ENCODE measurements around the gene SAG. TPM values are rescaled to one million over a fixed set of nuclear protein-coding genes. Genes with fewer than 3 reads are reported as not detected.

SAG gene
- total and polyA plus RNA-seq, 2 of the 13 experiments (the other 11 are each of a cell fraction or from before 2014, with no cell fraction given), result not detected

- Histone ChIP-seq H3K79me2 (ENCODE audit: insufficient read depth, low read length) (peaks cover 62% of the 10 kb centered on the region), H3K27me3 (ENCODE audit: control insufficient read depth in 1 of 2, insufficient read depth in 2 of 2, low read length in 2 of 2) (no peaks in the 10 kb centered on the region), H3K36me3 (replicated peaks in 1 of 2; ENCODE audit: control insufficient read depth in 1 of 2, insufficient read depth in 2 of 2, low read length in 2 of 2) (peaks cover 2 to 7% of the 10 kb centered on the region in 2 experiments; a peak in 4 of 5 replicates), H3K4me2 (ENCODE audit: low read depth, low read length) (no peak overlapping the region), H2AFZ (ENCODE audit: low read length) (no peak overlapping the region), H3K4me3 (replicated peaks in 1 of 3; ENCODE audit: insufficient read depth in 1 of 3, low read depth in 2 of 3, low read length in 3 of 3) (no peak overlapping the region), H3K9ac (ENCODE audit: insufficient read depth, low read depth, low read length) (no peak overlapping the region), H3K27ac (ENCODE audit: extremely low read length, insufficient read depth, low read length) (no peak overlapping the region), H3K4me1 (ENCODE audit: insufficient read depth, low read length) (peaks cover 38% of the 10 kb centered on the region), H4K20me1 (ENCODE audit: insufficient read depth, low read length) (no peaks in the 10 kb centered on the region; the same call in 1 of the 2 replicates), H3K9me3 (ENCODE audit: low read length) (peaks cover 4% of the 10 kb centered on the region; the same call in 1 of the 2 replicates)
- in situ Hi-C loops (cut with HindIII; ENCODE audit: extremely low pct_ligation_motif_present, low pct_unique_long_range_greater_than_20kb), result no loop called here
- intact Hi-C loops (cut with micrococcal nuclease; ENCODE audit: unreplicated experiment), result no loop called here
- ChIA-PET POLR2A (no interaction called here), CTCF (ENCODE audit: low intra/inter-chr PET ratio, low total read pairs) (no interaction called here)
- FAIRE-seq, result no peak
- WGBS (ENCODE audit: low lambda C conversion rate), result 63% methylated on average over 2 of the region's 2 CpGs
- DNase-seq (ENCODE audit: low spot score), result no peak
- BruUV-seq (replicated peaks), result no TSS peak
- no peak for TF ChIP-seq RFX1 (IDR thresholded peaks at IDR 0.05)
- no peak for TF ChIP-seq ZNF784 (CRISPR knock-in tag; IDR thresholded peaks at IDR 0.05; ENCODE audit: borderline replicate concordance)
- TF ChIP-seq ZNF207 (IDR thresholded peaks at IDR 0.05; ENCODE audit: borderline replicate concordance), result no peak
- TF ChIP-seq MXD1 (CRISPR knock-in tag; IDR thresholded peaks at IDR 0.05), result no peak
- TF ChIP-seq SP2 (CRISPR knock-in tag; IDR thresholded peaks at IDR 0.05), result no peak
- no peak for TF ChIP-seq KDM4B (CRISPR knock-in tag; IDR thresholded peaks at IDR 0.05)
- TF ChIP-seq ZSCAN22 (CRISPR knock-in tag; IDR thresholded peaks at IDR 0.05), result no peak
- TF ChIP-seq FOXM1 (CRISPR knock-in tag; IDR thresholded peaks at IDR 0.05), result no peak
- TF ChIP-seq TAF15 (IDR thresholded peaks at IDR 0.05; ENCODE audit: low read depth, low read length, poor library complexity, severe bottlenecking), result no peak
- no peak for TF ChIP-seq TRAFD1 (CRISPR knock-in tag; IDR thresholded peaks at IDR 0.05; ENCODE audit: borderline replicate concordance)
- no peak for TF ChIP-seq CERS6 (CRISPR knock-in tag; IDR thresholded peaks at IDR 0.05)
- TF ChIP-seq ZNF263 (CRISPR knock-in tag; IDR thresholded peaks at IDR 0.05), result no peak
- TF ChIP-seq MTF2 (CRISPR knock-in tag; IDR thresholded peaks at IDR 0.05; ENCODE audit: borderline replicate concordance), result no peak
- TF ChIP-seq RBM39 (IDR thresholded peaks at IDR 0.05; ENCODE audit: low read depth, low read length, poor library complexity, severe bottlenecking), result no peak
- TF ChIP-seq ARHGAP35 (CRISPR knock-in tag; IDR thresholded peaks at IDR 0.05; ENCODE audit: borderline replicate concordance), result no peak
- no peak for TF ChIP-seq NFKB2 (CRISPR knock-in tag; IDR thresholded peaks at IDR 0.05; ENCODE audit: borderline replicate concordance)
- TF ChIP-seq ZBTB46 (CRISPR knock-in tag; IDR thresholded peaks at IDR 0.05; ENCODE audit: borderline replicate concordance), result no peak
- no peak for TF ChIP-seq ZNF251 (CRISPR knock-in tag; IDR thresholded peaks at IDR 0.05)
- no peak for ATAC-seq
These were observed 55.1 kb downstream of the SAG start for GRCh38 chr2:233362742-233363141.
